Measurements from ENCODE around the gene TMEM221.

Gene TMEM221

DNA sequence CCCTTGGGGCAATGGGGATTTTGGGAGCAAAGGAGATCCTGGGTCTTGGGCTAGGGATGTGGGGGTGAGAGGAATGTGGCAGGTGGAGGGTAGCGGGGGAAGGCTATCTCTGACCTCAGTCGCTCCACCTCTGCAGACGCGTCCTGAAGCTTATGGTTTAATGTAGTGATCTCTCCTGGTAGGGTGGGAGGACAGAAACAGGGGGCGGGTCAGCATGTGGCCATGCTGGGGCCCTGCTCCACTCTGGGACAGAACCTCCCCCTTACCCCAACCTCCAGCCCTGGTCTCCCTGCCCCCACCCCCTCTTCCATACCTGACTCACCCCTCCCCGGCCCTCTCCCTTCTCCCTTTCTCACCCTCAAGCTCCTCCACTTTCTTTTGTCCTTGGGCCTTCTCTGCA lies 44.5 kb downstream of the TMEM221 start:
- DNase-seq: no peak

DNA sequence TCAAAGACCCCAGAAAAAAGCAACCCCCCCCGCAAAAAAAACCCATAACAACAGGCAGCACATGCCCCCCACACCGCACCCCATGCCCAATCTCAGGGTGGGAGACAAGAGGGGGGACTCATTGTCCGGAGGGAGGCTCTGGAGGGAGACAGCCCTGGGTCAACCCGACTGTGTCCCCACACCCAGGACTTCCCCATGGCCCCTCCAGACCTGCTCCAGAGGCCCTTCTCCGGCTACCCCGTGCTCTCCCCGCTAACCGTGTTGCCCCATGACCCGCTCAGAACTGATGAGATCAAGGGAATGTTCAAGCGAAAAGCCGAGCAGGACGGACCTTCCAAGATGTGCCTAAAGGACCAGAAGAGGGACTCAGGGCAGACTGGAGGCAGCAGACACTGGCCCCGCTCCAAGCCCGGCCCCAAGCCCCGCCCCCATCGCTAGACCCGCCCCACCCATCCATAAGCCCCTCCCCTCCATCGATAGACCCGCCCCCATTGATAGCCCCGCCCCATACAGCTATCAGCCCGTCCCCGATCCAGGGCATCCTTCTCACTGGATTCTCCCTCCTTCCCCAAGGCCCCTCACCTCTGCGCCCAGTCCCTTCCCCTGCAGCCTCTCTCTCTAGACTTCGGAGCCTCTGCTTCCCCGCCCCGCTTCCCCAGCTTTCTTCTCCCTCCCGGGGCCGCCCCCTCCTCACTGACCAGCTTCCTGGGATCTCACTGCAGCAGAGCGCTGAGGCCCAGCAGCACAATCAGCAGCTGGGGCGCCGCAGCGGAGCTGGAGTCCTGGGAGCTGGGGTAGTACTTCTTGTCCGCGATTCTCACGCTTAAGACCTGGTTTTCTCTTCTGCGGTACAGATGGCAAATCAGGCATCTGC lies 45.2 kb downstream of the TMEM221 start:
- no peak for DNase-seq

DNA sequence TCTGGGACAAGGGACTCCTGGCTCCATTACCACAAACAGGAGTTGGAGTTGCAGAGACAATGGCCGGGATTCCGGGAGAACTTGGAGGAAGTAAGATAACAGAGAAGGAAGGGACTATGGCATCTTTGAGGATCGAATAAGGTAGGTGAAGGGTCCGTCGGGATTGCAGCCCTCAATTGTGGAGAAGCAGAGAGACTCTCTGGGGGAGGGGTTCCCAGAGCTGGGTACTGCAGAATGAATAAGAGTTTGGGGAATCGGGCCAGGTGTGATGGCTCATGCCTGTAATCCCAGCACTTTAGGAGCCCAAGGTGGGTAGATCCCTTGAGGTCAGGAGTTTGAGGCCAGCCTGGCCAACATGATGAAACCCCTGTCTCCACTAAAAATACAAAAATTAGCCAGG lies 46.8 kb downstream of the TMEM221 start:
- no peak for DNase-seq

DNA sequence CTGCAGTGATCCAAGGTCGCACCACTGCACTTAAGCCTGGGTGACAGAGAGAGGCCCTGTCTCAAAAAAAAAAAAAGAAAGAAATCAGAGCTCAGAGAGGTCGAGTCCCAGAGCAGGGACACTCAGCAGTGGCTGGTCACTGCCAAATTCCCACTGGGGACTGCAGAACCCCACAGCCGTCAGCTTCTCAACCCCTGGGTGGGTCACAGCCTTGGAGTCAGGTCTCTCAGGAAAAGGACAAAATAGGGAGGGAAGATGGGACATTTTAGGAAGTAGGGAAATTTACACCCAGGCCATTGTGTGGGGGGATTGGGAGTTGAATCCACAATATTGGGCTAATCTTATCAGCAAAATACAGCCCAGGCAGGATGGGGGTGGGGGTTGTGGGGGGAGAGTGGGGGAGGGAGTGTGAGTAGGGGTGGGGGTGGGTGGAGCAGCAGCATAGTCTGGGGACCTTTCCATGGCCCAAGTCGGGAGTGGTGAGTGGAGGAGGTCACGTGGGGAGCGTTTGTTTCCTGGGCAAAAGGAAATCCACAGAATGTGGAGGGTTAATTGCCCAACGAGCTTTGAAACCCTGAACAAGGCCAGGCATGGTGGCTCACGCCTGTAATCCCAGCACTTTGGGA lies 49.5 kb downstream of the TMEM221 start:
- no peak for DNase-seq

DNA sequence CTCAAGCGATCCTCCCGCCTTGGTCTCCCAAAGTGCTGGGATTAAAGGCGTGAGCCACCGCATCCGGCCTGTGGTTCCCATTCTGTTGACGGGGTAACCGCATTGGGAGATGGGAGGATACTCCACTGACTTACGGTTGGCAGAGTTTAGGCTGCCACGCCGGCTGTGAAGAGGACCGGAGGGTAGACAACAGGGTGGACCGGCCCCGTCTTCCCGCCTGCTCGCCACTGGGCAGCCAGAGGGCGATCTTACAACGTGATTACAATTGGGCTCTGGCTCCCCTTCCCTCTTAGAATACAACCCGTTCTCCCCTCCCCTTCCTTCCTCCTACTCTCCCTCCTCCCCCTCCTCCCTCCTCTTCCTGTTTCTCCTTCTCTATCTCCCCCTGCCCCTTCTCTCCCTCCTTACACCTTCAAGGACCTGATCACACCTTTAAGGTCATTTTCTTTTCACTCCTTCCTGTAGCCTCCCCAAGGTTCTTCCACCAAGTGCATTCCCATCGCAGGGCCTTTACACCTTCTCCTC lies 53.5 kb downstream of the TMEM221 start:
- no peak for DNase-seq

DNA sequence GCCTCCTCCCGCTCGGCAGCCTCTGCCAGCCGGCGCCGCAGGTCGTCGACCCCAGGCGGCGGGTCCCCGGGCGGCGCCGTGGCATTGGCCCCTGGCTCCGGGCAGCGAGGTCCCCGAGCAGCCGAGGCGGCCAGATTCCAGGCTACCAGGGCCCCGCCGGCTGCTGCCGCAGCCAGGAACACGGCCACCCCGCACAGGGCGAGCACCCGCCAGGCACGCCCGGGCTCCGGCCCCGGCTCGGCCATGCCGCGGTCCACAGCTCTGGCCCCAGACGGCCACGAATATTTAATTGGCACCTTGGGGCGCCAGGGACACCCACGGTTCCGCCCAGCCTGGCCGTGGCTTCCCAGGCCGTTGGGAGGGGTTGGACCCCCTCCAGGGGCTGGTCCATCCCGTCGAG lies 54.6 kb downstream of the TMEM221 start, which contains the start of gene CCDC194:
CCDC194 (minus strand) TSS at position 283 of the 400 bp plus-strand sequence; CDS start at position 245, 38 bp downstream.
- DNase-seq: no peak

DNA sequence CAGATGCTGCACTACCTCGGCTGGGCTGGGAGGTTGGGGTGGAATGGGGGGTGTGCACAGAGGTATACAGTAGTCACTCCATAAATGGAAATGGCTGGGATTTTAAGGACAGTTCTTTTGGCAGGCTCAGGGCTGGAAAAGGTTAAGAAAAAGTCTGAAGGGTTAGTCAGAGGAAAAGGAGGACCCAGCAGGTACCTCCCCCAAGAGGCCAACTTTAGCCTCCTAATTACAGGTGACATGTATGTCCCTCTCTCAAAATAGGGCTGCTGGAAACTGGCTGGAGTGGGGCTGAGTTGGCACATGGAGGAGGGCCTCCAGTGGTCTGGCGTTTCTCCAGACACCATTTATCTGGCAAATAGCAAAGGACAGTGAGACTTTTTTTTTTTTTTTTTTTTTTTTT lies 55.5 kb downstream of the TMEM221 start:
- no peak for DNase-seq

DNA sequence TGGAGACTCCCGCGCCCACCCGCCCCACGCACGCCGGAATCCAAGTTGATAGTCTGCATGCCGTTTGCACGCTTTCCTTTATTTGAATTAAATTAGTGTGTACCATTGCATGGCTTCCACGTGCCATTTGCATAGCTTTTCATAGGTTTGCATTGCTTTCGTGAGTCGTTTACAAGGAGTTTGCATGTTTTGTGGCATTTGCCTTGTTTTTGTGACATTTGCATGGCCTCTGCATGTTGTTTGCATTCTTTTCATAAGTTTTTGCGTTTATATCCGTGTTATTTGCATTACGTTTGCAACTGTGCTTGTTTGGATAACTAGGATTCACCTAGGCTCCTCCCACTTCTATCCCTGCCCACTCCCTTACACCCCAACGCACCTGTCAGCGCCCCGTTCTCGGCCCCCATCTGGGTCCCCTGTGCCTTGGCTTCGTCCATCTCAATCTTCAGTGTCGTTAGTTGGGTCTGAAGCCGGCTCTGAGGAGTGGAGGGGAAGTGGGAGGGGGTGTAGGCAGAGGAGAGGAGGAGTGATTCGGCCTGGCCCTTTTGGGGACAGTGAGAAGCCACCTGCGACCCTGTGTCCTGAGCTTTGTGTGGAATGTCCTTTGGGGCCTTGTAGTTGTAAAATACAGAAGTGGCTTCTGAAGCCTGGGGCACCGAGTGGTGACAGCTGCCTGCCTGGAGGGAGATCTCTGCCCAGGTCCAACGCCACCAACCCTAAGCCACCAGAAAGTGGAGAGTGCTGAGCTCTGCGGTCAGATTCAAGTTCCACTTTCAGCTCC lies 56.9 kb downstream of the TMEM221 start:
- DNase-seq: no peak

DNA sequence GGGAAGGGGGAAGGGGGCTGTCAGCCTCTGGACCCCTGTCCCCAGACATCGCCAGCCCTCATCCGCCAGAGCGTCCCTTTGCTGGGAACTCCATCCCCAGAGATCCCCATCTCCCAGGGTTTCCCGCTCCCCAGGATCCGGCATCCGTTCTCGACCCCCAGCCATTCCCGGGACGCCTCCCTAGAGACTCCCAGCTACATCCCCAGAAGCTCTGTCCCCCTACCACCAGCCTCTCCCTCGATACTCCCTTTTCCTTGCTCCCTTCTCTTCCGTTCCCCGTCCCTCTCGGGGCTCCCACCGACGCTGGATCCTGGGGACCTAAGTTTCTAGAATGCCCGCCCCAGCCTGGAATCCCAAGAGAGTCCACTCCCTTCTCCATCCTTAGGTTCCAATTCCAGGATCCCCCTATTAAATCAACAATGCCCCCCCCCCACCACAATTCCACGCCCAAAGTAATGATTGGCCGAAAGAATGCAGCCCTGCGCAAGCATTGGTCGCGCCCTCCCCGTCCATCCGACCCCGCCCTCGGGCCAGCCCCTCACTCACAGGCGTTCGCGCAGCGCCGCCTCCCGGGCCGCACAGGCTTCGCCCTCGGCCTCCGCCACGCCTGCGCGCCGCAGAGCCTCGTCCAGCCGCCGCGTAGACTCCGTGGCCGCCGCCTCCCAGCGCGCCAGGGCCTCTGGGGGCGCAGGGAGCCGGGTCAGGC lies 57.6 kb downstream of the TMEM221 start:
- peak; percentile 64 for DNase-seq

DNA sequence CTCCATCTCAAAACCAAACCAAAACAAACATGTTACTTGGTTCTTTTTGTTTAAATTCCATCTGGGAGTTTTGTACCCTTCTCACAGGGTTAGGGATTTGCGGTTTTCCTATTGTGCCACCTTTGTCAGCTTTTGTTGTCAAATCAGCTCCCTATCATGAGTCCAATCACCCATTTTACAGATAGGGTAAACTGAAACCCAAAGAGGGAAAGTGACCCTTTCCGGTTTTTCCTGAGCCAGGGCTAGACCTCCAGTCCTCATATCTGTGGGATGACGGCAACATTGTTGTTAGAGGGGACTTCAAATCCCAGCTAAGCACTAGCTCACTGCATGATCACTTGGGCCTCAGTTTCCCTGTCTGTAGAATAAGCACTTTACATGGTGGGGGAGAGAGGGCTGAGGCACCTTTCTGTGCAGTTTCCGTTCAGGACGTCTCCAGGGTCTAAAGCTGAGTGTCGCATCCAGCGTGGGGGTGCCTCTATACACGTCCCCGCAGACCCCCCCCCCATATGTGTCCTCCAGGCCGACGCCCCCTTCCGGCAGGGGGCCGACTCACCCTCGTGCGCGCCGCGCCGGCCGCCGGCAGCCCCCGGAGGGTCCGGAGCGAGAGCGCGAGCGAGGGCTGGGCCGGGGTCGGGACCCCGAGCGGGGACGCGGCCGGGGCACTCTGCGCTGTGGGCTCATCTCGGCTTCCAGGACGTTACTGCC lies 58.4 kb downstream of the TMEM221 start:
- no peak for DNase-seq

DNA sequence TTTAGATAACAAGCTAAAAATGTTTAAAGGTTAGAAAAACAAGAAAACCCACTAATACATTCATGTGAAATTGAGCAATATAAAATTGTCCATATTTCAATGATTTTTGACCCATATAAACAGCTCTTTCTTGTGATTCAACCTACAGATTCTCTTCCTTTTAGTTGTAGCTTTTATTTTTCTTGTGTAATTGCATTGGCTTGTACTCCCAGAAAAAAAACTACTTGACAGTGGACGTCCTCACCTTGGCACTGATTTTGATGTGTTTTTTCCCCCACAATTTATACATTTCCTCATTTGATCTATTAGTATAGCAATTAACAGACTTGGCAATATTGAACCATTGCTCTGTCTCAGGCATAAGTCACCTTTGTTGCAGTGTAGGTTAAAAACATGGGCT lies 59.2 kb downstream of the TMEM221 start:
- no peak for DNase-seq

DNA sequence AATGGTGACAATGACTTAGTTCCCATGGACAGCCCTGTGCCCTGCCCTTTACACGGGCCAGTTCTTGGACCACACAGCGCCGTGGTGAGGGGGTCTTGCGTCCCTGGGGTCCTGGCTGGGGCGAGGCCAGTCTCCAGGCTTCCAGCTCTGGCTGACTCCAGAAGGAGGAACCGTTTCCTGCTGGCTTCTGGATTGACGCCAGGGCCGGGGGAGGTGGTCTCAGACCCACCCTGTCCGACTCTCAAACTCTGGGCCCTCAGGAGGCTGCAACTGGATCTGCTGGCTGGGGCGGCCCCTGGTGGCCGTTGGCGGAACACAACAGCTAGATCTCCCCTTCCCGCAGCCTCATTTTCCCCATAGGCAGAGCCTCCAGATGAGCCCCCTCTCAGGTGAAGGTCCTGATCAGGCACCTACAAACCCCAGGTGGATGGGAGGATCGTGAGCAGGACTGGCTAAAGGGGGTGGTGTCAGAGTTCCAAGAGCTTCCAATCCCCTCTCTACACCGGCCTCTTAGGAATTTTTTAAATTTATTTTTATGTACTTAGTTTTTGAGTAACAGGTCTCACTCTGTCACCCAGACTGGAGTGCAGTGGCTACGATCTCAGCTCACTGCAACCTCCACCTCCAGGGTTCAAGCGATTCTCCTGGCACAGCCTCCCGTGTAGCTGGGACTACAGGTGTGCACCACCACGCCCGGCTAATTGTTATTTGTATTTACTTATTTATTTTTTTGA lies 62.4 kb downstream of the TMEM221 start:
- DNase-seq: peak; percentile 25
